T47D (cell line): ENCODE results near the gene GCNT2.

Experiments used
- DNase-seq, 2 experiments: peaks; one replicate each; pipeline versions ENCODE4 v3.0.0 to v3.0.0-alpha.2; 2011 to 2012; ENCODE audit warnings: low read depth in 1 of 2, low spot score in 1 of 2
- JUND ChIP-seq: IDR thresholded peaks from 2 replicates; pipeline ENCODE4 v1.6.1; 2012; ENCODE audit warnings: low read depth
- in situ Hi-C: cut with HindIII; loops from 2 replicates; pipeline ENCODE4 v1.10.0; 2016; ENCODE audit warnings: low sequenced_read_pairs, low pct_unique_long_range_greater_than_20kb

GCNT2 gene

GRCh38 chr6:10540073-10540746, 19.1 kb downstream of the GCNT2 start:
- in situ Hi-C loops = no loop called here
- no peak for TF ChIP-seq JUND
- DNase-seq = no peak

GRCh38 chr6:10541591-10541990, 20.4 kb downstream of the GCNT2 start:
- no peak for TF ChIP-seq JUND
- DNase-seq = no peak
- in situ Hi-C loops = no loop called here

- in situ Hi-C loops = no loop called here
- no peak for DNase-seq
- no peak for TF ChIP-seq JUND
These were observed 21.1 kb downstream of the GCNT2 start for GRCh38 chr6:10542213-10542612.

- no peak for TF ChIP-seq JUND
- in situ Hi-C loops = no loop called here
- no peak for DNase-seq
These were observed 22.3 kb downstream of the GCNT2 start for GRCh38 chr6:10543488-10543887.

- no peak for DNase-seq
- in situ Hi-C loops = no loop called here
- no peak for TF ChIP-seq JUND
These were observed 24.3 kb downstream of the GCNT2 start for GRCh38 chr6:10545482-10545881.

- no peak for TF ChIP-seq JUND
- in situ Hi-C loops = no loop called here
- no peak for DNase-seq
These were observed 26.7 kb downstream of the GCNT2 start for GRCh38 chr6:10547809-10548208.

GRCh38 chr6:10550764-10551163, 29.6 kb downstream of the GCNT2 start:
- no peak for DNase-seq
- in situ Hi-C loops = no loop called here
- no peak for TF ChIP-seq JUND

- DNase-seq = no peak
- in situ Hi-C loops = no loop called here
- TF ChIP-seq JUND = no peak
These were observed 31.2 kb downstream of the GCNT2 start for GRCh38 chr6:10552270-10552810.

- TF ChIP-seq JUND = no peak
- DNase-seq = no peak
- in situ Hi-C loops = no loop called here
These were observed 32.7 kb downstream of the GCNT2 start for GRCh38 chr6:10553871-10554270.

GRCh38 chr6:10554826-10555225, 33.7 kb downstream of the GCNT2 start:
- DNase-seq = no peak
- in situ Hi-C loops = no loop called here
- no peak for TF ChIP-seq JUND

GRCh38 chr6:10555625-10556309, 34.6 kb downstream of the GCNT2 start:
- in situ Hi-C loops = no loop called here
- TF ChIP-seq JUND = no peak
- DNase-seq = peak; percentile 4 to 10

- TF ChIP-seq JUND = no peak
- DNase-seq = no peak
- in situ Hi-C loops = no loop called here
These were observed 35.4 kb downstream of the GCNT2 start for GRCh38 chr6:10556589-10556988.

GRCh38 chr6:10556992-10557391, 35.8 kb downstream of the GCNT2 start:
- no peak for TF ChIP-seq JUND
- DNase-seq = no peak
- in situ Hi-C loops = no loop called here
